ENCODE data around the gene XPR1.
"Not testable (repeated sequence)": the region's sequence is repeated elsewhere in the genome, so short reads cannot be mapped to it uniquely, and the experiment has no call there.

The XPR1 gene

GRCh38 chr1:180816132-180816531, 184.3 kb downstream of the XPR1 start:
- Histone ChIP-seq H3K4me3 (ENCODE audit: insufficient read depth, low read length, poor library complexity, severe bottlenecking) (no peak overlapping the region), H4K20me1 (ENCODE audit: low read depth, low read length) (no peaks in the 10 kb centered on the region), H3K9me2 (replicated peaks; ENCODE audit: insufficient read depth, low read length) (no peaks in the 10 kb centered on the region), H3K27ac (ENCODE audit: low read depth, low read length) (no peak overlapping the region), H3K9me3 (ENCODE audit: insufficient read depth, low read length) (no peaks in the 10 kb centered on the region), H3K36me3 (ENCODE audit: low read length) (0 out of 2 replicates have a peak, but pooled peaks cover 2% of the 10 kb centered on the region), H2AFZ (ENCODE audit: low read depth, low read length, severe bottlenecking) (no peak overlapping the region), H3K79me2 (ENCODE audit: insufficient read depth, low read length) (no peaks in the 10 kb centered on the region), H3K4me2 (ENCODE audit: low read depth, low read length, poor library complexity, severe bottlenecking) (no peak overlapping the region), H3F3A (ENCODE audit: insufficient read depth) (no peaks in the 10 kb centered on the region), H3K27me3 (ENCODE audit: low read length) (no peaks in the 10 kb centered on the region), H3K9ac (ENCODE audit: low read length) (no peak overlapping the region)
- TF ChIP-seq EZH2phosphoT487 (conservative IDR thresholded peaks at IDR 0.05; ENCODE audit: low read length) (no peak), CTCF (IDR thresholded peaks at IDR 0.05; ENCODE audit: insufficient read depth, low read length, poor library complexity, severe bottlenecking) (no peak)

GRCh38 chr1:180821970-180822369, 190.1 kb downstream of the XPR1 start:
- TF ChIP-seq CTCF (IDR thresholded peaks at IDR 0.05; ENCODE audit: insufficient read depth, low read length, poor library complexity, severe bottlenecking), result no peak
- no peak for TF ChIP-seq EZH2phosphoT487 (conservative IDR thresholded peaks at IDR 0.05; ENCODE audit: low read length)
- H4K20me1 ChIP-seq (ENCODE audit: low read depth, low read length), result no peaks in the 10 kb centered on the region
- no peaks in the 10 kb centered on the region for H3K79me2 ChIP-seq (ENCODE audit: insufficient read depth, low read length)
- no peaks in the 10 kb centered on the region for H3K27me3 ChIP-seq (ENCODE audit: low read length)
- no peak overlapping the region for H3K27ac ChIP-seq (ENCODE audit: low read depth, low read length)
- no peaks in the 10 kb centered on the region for H3K9me3 ChIP-seq (ENCODE audit: insufficient read depth, low read length)
- no peak overlapping the region for H2AFZ ChIP-seq (ENCODE audit: low read depth, low read length, severe bottlenecking)
- peaks cover 5% of the 10 kb centered on the region; the same call in 1 of the 2 replicates for H3K36me3 ChIP-seq (ENCODE audit: low read length)
- no peaks in the 10 kb centered on the region for H3F3A ChIP-seq (ENCODE audit: insufficient read depth)
- H3K9ac ChIP-seq (ENCODE audit: low read length), result no peak overlapping the region
- no peak overlapping the region for H3K4me2 ChIP-seq (ENCODE audit: low read depth, low read length, poor library complexity, severe bottlenecking)
- H3K4me3 ChIP-seq (ENCODE audit: insufficient read depth, low read length, poor library complexity, severe bottlenecking), result no peak overlapping the region
- no peaks in the 10 kb centered on the region for H3K9me2 ChIP-seq (replicated peaks; ENCODE audit: insufficient read depth, low read length)

DNA sequence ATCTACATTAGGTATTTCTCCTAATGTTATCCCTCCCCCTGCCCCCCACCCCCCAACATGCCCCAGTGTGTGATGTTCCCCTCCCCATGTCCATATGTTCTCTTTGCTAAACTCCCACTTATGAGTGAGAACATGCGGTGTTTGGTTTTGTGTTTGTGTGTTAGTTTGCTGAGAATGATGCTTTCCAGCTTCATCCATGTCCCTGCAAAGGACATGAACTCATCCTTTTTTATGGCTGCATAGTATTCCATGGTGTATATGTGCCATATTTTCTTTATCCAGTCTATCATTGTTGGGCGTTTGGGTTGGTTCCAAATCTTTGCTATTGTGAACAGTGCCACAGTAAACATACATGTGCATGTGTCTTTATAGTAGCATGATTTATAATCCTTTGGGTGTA, 199.7 kb downstream of the XPR1 start:
- not testable (repeated sequence) for H3K9me2 ChIP-seq (replicated peaks; ENCODE audit: insufficient read depth, low read length); H3K36me3 ChIP-seq (ENCODE audit: low read length); H4K20me1 ChIP-seq (ENCODE audit: low read depth, low read length); H3K4me3 ChIP-seq (ENCODE audit: insufficient read depth, low read length, poor library complexity, severe bottlenecking); H3K79me2 ChIP-seq (ENCODE audit: insufficient read depth, low read length); H3K4me2 ChIP-seq (ENCODE audit: low read depth, low read length, poor library complexity, severe bottlenecking); H2AFZ ChIP-seq (ENCODE audit: low read depth, low read length, severe bottlenecking); H3K9ac ChIP-seq (ENCODE audit: low read length); H3K9me3 ChIP-seq (ENCODE audit: insufficient read depth, low read length); H3F3A ChIP-seq (ENCODE audit: insufficient read depth); H3K27me3 ChIP-seq (ENCODE audit: low read length); H3K27ac ChIP-seq (ENCODE audit: low read depth, low read length)

- H3K4me3 ChIP-seq (ENCODE audit: insufficient read depth, low read length, poor library complexity, severe bottlenecking); H3K9ac ChIP-seq (ENCODE audit: low read length); H3K79me2 ChIP-seq (ENCODE audit: insufficient read depth, low read length); H4K20me1 ChIP-seq (ENCODE audit: low read depth, low read length); H3K9me2 ChIP-seq (replicated peaks; ENCODE audit: insufficient read depth, low read length); H2AFZ ChIP-seq (ENCODE audit: low read depth, low read length, severe bottlenecking); H3F3A ChIP-seq (ENCODE audit: insufficient read depth); H3K9me3 ChIP-seq (ENCODE audit: insufficient read depth, low read length); H3K4me2 ChIP-seq (ENCODE audit: low read depth, low read length, poor library complexity, severe bottlenecking); H3K27ac ChIP-seq (ENCODE audit: low read depth, low read length); H3K27me3 ChIP-seq (ENCODE audit: low read length); H3K36me3 ChIP-seq (ENCODE audit: low read length): not testable (repeated sequence)
Observed at GRCh38 chr1:180833180-180833579, 201.4 kb downstream of the XPR1 start.
